ENCODE results near the gene PIP.
"Not testable (repeated sequence)": the region's sequence is repeated elsewhere in the genome, so short reads cannot be mapped to it uniquely, and the experiment has no call there.

PIP gene

DNA sequence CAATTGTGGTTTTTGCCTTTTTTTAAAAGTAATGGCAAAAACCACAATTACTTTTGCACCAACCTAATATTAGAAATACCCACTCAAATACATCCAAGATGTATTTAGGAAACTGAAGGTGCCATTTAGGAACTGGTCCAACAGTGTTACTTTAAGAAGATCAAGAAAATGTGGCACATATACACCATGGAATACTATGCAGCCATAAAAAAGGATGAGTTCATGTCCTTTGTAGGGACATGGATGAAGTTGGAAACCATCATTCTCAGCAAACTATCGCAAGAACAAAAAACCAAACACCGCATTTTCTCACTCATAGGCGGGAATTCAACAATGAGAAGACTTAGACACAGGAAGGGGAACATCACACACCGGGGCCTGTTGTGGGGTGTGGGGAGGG lies 48.9 kb downstream of the PIP start:
- DNase-seq = not testable (repeated sequence)

GRCh38 chr7:143181349-143181748 lies 49.5 kb downstream of the PIP start:
- no peak for DNase-seq

DNA sequence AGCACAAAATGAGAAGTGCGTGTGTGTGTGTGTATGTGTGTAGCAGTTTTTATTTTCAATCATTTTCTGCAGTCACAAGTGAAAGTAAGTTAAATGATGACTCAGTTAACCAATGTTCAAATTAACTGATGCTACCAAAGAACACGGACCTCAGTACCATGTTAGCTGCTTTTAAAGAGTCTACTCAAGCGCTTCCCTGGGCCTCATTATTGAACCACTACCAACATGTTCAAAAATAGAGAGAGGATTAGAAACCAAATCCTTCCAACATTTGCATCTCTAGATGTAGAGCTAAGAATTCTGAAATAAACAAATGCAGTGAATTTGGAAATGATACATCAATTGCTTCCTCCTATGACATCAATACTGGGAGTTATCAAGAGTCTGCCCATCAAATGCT lies 51.1 kb downstream of the PIP start, which contains the start of gene TAS2R39:
TSS of gene TAS2R39 (plus strand) at position 396 of the 400 bp plus-strand sequence. CDS start at position 396, 0 bp downstream.
- no peak for DNase-seq

GRCh38 chr7:143185551-143185950 lies 53.7 kb downstream of the PIP start:
- no peak for DNase-seq

DNA sequence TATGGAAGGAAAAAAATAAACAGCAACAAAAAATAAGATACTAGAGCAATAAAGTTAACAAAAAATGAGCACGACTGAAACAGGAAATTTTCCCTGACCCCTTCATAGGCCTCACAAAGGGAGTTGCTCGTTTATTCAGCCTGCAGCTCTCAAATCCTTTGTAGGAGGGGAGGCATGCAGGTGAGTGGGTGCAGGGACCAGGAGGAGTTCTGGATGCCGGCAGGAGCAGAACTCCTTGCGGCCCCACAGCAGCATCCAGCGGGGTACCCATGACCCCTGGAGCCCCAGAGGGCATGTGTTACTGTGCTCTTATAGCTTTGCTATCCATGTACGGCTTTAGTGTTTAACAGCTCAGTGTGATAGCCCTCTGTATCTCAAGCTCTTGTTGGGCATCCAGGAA lies 57.1 kb downstream of the PIP start:
- DNase-seq = no peak
